ENCODE results near the gene MET.
A peak's percentile ranks its signal among the peaks of the same experiment; 100 is the strongest.
"Not testable (repeated sequence)": the region's sequence is repeated elsewhere in the genome, so short reads cannot be mapped to it uniquely, and the experiment has no call there.

The MET gene

DNA sequence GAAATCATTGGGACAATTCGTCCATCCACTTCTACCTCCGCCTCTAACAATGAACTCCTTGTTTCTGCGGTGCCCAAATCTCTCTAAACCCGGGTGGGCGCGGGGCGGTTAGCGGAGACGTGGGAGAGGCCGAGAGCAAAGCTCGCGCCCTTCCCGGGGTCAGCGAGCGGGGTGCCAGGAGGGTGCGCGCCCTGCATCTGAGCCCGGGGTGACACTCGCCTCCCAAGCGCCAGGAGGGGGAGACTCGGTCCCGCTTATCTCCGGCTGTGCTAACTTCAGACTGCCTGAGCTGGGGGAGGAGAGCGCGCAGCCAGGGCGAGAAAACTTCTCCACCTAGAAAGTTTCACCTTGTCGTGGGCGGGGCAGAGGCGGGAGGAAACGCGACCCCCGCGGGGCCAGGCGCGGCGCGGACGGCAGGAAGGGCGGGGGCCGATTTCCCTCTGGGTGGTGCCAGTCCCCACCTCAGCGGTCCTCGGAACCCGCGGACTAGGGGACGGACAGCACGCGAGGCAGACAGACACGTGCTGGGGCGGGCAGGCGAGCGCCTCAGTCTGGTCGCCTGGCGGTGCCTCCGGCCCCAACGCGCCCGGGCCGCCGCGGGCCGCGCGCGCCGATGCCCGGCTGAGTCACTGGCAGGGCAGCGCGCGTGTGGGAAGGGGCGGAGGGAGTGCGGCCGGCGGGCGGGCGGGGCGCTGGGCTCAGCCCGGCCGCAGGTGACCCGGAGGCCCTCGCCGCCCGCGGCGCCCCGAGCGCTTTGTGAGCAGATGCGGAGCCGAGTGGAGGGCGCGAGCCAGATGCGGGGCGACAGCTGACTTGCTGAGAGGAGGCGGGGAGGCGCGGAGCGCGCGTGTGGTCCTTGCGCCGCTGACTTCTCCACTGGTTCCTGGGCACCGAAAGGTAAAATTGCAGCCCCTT, at the start of gene MET:
MET (plus strand) TSS at position 516 of the 915 bp plus-strand sequence. CDS start 26,889 bp downstream, outside the sequence.
- DNase-seq (ENCODE audit: low read depth): no peak

- no peak for DNase-seq (ENCODE audit: low read depth)
Measured at GRCh38 chr7:116626886-116627285, 45.1 kb upstream of the MET start.

DNA sequence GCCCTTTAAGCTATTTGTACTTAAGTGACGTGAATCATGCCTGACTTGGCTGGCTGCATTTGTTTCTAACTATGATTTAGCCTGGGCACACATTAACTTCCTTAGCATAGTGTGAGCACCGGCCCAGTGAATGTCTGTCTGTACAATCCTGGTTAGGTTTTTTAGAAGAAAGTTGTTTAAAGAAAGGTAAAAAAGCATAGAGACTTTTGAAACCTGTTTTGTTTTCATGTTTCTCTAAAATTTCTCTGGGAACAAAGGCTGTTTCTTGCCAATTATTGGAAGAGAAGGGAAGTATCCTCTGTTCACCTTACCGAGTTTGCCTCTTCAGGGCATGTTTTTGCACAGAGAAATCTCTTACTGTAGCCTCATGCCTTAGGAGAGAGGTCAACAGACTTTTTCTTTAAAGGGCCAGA, 42.9 kb upstream of the MET start:
- DNase-seq (ENCODE audit: low read depth): no peak

DNA sequence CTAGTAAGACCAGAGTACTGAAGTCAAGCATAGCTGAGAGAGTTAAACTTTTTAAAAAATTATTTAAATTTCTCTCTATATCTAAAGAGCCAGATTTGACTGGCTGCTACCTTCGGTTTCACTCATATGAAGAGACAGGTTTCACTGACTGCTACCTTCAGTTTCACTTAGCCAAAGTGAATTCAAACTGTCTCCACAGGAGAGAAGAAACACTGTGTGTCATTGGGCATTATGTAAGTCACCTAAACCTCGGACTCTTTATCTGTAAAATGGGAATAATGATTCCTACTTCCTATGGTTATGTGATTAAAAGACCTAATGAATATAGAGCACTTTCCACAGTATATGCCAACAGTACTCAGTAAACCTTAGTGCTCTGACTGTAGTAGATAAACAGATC, 41.6 kb upstream of the MET start:
- DNase-seq (ENCODE audit: low read depth): no peak

GRCh38 chr7:116630932-116631671, 40.9 kb upstream of the MET start:
- peak; percentile 20 for DNase-seq (ENCODE audit: low read depth)

- no peak for DNase-seq (ENCODE audit: low read depth)
Measured at GRCh38 chr7:116631676-116632075, 40.3 kb upstream of the MET start.

GRCh38 chr7:116632384-116632783, 39.6 kb upstream of the MET start:
- DNase-seq (ENCODE audit: low read depth): no peak

- DNase-seq (ENCODE audit: low read depth): no peak
Measured at GRCh38 chr7:116633131-116633988, 38.6 kb upstream of the MET start.

DNA sequence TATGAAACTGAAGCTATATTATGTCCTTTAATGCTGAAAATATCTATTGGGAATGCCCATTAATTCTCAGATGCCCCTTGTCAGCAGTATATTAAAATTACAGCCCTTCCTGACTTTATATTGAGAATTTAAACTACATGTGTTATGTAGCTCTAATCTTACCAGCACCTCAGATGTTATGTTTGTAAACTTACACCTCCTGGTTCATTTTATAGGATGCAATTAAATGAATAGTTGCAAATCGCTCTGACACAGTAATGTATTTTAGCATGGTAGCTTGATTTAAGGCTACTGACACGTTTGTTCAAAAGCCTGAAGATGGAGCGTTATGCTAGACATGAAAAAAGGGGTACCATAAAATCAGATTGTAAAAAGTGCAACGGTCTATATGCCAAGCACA, 35.0 kb upstream of the MET start:
- no peak for DNase-seq (ENCODE audit: low read depth)

GRCh38 chr7:116638592-116638991, 33.4 kb upstream of the MET start:
- DNase-seq (ENCODE audit: low read depth): not testable (repeated sequence)

- no peak for DNase-seq (ENCODE audit: low read depth)
Measured at GRCh38 chr7:116641551-116642153, 30.3 kb upstream of the MET start.

DNA sequence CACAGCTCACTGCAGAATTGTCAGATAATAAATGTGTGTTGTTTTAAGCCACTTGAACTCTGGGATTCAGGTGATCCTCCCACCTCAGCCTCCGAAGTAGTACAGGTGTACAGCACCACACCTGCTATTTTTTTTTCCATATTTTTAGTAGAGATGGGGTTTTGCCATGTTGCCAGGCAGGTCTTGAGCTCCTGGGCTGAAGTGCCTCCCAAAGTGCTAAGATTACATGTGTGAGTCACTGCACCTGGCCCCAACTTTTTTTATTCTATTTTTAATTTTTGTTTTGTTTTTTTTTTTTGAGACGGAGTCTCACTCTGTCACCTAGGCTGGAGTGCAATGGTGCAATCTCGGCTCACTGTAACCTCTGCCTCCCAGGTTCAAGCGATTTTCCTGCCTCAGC, 28.8 kb upstream of the MET start:
- not testable (repeated sequence) for DNase-seq (ENCODE audit: low read depth)

DNA sequence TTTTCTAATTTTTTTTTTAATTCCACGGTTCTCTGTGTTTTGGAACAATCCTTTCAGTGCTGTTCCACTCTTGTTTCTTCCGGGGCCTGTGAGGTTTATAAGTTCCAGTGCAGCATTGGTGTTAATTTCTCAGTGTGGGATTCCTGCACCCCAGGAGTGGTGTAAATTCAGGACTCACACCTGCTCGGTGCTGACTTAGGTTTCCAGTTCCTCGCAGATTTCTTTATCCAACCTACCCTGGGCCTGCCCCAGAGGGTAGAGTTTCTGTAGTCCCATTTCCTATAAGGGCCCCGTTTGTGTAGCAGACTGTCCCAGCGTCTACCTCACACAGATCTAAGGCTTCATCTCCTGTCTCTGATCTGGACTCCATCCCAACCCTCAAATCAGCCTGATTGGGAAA, 27.4 kb upstream of the MET start:
- no peak for DNase-seq (ENCODE audit: low read depth)

- DNase-seq (ENCODE audit: low read depth): no peak
Measured at GRCh38 chr7:116647290-116647689, 24.7 kb upstream of the MET start.

DNA sequence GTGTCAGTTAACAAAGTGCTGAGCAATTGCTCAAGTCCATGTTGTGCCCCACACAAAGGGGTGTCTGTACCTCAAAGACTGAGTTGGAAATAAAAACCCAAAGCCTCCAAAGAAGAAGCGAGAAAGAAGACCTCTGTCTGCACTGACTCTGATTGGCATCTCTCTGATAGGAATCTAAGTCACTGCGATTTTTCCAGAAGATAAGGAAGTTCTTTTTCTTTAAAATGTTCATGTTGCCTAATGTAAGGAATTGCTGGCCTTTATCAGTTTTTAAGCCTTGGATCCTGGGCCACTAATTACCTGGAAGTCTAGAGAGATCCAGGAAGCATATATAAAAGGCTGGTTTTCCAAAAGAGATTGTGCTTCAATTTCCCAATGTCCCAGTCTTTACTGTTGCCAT, 24.1 kb upstream of the MET start:
- no peak for DNase-seq (ENCODE audit: low read depth)

GRCh38 chr7:116650436-116650835, 21.6 kb upstream of the MET start:
- DNase-seq (ENCODE audit: low read depth): no peak

- DNase-seq (ENCODE audit: low read depth): no peak
Measured at GRCh38 chr7:116652793-116653192, 19.2 kb upstream of the MET start.

DNA sequence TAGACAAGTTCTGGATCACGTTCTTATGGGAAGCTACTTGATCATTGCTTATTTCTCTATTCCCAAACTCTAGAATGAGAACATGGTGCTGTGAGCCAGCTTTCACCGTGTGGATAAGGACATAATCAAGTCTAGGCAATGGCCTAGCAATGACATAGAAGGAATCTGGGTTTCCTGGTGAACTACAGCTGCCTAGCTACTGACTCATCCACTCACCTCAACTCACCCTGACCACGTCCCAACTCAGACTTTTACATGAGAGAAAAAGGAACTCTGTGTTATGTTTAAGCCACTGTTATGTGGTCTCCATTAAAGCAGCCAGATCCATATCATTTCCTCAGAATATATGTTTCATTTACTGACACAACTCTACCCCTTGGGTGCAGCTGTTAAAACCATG, 18.8 kb upstream of the MET start:
- peak; percentile 13 for DNase-seq (ENCODE audit: low read depth)

- DNase-seq (ENCODE audit: low read depth): no peak
Measured at GRCh38 chr7:116653646-116654045, 18.4 kb upstream of the MET start.

DNA sequence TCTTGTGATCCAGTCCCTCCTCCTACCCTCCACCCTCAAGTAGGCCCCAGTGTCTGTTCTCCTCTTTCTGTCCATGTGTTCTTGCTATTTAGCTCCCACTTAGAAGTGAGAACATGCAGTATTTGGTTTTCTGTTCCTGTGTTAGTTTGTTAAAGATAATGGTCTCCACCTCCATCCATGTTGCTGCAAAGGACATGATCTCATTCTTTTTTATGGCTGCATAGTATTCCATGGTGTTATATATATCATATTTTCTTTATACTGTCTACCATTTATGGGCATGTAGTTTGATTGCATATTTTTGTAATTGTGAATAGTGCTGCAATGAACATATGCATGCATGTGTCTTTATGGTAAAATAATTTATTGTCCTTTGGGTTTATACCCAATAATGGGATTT, 12.7 kb upstream of the MET start:
- not testable (repeated sequence) for DNase-seq (ENCODE audit: low read depth)

GRCh38 chr7:116661865-116662264, 10.1 kb upstream of the MET start:
- no peak for DNase-seq (ENCODE audit: low read depth)

- DNase-seq (ENCODE audit: low read depth): no peak
Measured at GRCh38 chr7:116663744-116664143, 8.3 kb upstream of the MET start.
